ENCODE measurements around the gene CSAD. TPM values are rescaled to one million over a fixed set of nuclear protein-coding genes. Genes with fewer than 3 reads are reported as not detected.

CSAD gene
- total and polyA plus RNA-seq, 2 experiments from 2014 or later: 3.2 to 7.1 TPM

- Mint-ChIP-seq H3K4me1 (peaks cover 11% of the 10 kb centered on the region), H3K9me3 (no peaks in the 10 kb centered on the region), H3K36me3 (ENCODE audit: low read depth) (no peaks in the 10 kb centered on the region), H3K27ac (no peak overlapping the region), H3K27me3 (ENCODE audit: insufficient read depth, low read depth, poor library complexity) (peaks cover 25% of the 10 kb centered on the region), H3K4me3 (no peak overlapping the region)
- H3K9me2 ChIP-seq (ENCODE audit: insufficient read depth): no peaks in the 10 kb centered on the region
- no peak overlapping the region for H3K27ac ChIP-seq (ENCODE audit: low read depth)
- H2AFZ ChIP-seq: no peak overlapping the region
- peaks cover 35% of the 10 kb centered on the region for H3K27me3 ChIP-seq (ENCODE audit: insufficient read depth)
- no peaks in the 10 kb centered on the region for H4K20me1 ChIP-seq (replicated peaks; ENCODE audit: insufficient read depth)
- peak; percentile 18 for DNase-seq (ENCODE audit: low spot score)
- H3K4me1 ChIP-seq (ENCODE audit: insufficient read depth): peaks cover 4% of the 10 kb centered on the region; the same call in 1 of the 2 replicates
- ATAC-seq: peak; percentile 17
- H3K36me3 ChIP-seq (ENCODE audit: insufficient read depth): no peaks in the 10 kb centered on the region
- no peaks in the 10 kb centered on the region for H3K79me2 ChIP-seq (replicated peaks; ENCODE audit: insufficient read depth)
- H3K4me2 ChIP-seq: no peak overlapping the region
- 0 out of 2 replicates have a peak, but pooled peaks cover 5% of the 10 kb centered on the region for H3F3A ChIP-seq (replicated peaks; ENCODE audit: low read depth)
- H3K4me3 ChIP-seq: no peak overlapping the region
- TF ChIP-seq POLR2AphosphoS5 (IDR thresholded peaks at IDR 0.05; ENCODE audit: low read depth) (no peak), ZNF114 (CRISPR knock-in tag; IDR thresholded peaks at IDR 0.05) (no peak), ETS1 (IDR thresholded peaks at IDR 0.05) (no peak), STAT1 (IDR thresholded peaks at IDR 0.05; ENCODE audit: unreplicated experiment) (no peak), ZNF331 (CRISPR knock-in tag; IDR thresholded peaks at IDR 0.05; ENCODE audit: low read depth) (no peak), ZNF462 (CRISPR knock-in tag; IDR thresholded peaks at IDR 0.05) (no peak), EZH2phosphoT487 (IDR thresholded peaks at IDR 0.05; ENCODE audit: unreplicated experiment) (no peak), NANOG (IDR thresholded peaks at IDR 0.05; ENCODE audit: borderline replicate concordance) (no peak), JUNB (IDR thresholded peaks at IDR 0.05; ENCODE audit: unreplicated experiment) (no peak), CTCF (conservative IDR thresholded peaks at IDR 0.05; ENCODE audit: low read depth in 2 of 2) (no peak), CREB1 (CRISPR knock-in tag; IDR thresholded peaks at IDR 0.05; ENCODE audit: low read depth) (no peak), REST (IDR thresholded peaks at IDR 0.05; ENCODE audit: unreplicated experiment) (no peak)
These were observed 20.1 kb downstream of the CSAD start for GRCh38 chr12:53160673-53161072.
